ENCODE measurements around the gene TOLLIP. TPM values are rescaled to one million over a fixed set of nuclear protein-coding genes. Genes with fewer than 3 reads are reported as not detected.

The TOLLIP gene
- total RNA-seq, 1 donor from 2014 or later = 65.3 TPM

DNA sequence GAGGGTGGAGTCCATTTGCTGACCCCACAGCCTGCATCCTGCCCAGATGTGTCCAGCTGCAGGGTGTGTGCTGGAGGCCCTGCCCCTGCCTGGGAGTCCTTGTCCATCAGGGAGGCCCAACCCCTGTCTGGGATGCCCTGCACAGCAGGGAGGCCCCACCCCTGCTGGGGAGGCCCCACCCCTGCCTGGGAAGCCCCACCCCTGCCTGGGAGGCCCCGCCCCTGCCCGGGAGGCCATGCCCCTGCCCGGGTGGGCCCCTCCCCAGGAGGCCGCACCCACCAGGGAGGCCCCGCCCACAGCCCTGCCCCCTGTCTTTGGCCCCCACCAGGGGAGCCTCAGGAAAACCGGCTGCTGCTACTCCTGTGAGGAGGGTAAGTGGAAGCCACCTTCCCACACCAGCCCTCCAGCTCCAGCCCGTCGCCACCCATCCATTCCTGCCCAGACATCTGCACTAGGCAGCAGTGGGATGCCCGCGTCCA is 49.4 kb downstream of the TOLLIP start:
- H3K9me3 Mint-ChIP-seq (ENCODE audit: unreplicated experiment) = no peaks in the 10 kb centered on the region
- H3K4me1 Mint-ChIP-seq (ENCODE audit: unreplicated experiment) = no peaks in the 10 kb centered on the region
- peak; percentile 54 for DNase-seq (ENCODE audit: low spot score)
- no peak overlapping the region for H3K27ac Mint-ChIP-seq (ENCODE audit: unreplicated experiment)
- TF ChIP-seq, protein P1, sequence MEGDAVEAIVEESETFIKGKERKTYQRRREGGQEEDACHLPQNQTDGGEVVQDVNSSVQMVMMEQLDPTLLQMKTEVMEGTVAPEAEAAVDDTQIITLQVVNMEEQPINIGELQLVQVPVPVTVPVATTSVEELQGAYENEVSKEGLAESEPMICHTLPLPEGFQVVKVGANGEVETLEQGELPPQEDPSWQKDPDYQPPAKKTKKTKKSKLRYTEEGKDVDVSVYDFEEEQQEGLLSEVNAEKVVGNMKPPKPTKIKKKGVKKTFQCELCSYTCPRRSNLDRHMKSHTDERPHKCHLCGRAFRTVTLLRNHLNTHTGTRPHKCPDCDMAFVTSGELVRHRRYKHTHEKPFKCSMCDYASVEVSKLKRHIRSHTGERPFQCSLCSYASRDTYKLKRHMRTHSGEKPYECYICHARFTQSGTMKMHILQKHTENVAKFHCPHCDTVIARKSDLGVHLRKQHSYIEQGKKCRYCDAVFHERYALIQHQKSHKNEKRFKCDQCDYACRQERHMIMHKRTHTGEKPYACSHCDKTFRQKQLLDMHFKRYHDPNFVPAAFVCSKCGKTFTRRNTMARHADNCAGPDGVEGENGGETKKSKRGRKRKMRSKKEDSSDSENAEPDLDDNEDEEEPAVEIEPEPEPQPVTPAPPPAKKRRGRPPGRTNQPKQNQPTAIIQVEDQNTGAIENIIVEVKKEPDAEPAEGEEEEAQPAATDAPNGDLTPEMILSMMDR (IDR thresholded peaks at IDR 0.05; ENCODE audit: unreplicated experiment) = no peak
- H3K36me3 Mint-ChIP-seq (ENCODE audit: low read depth, unreplicated experiment) = peaks cover 5% of the 10 kb centered on the region
- H3K4me3 Mint-ChIP-seq (ENCODE audit: unreplicated experiment) = no peak overlapping the region
- H3K27me3 Mint-ChIP-seq (ENCODE audit: unreplicated experiment) = peaks cover 11% of the 10 kb centered on the region

DNA sequence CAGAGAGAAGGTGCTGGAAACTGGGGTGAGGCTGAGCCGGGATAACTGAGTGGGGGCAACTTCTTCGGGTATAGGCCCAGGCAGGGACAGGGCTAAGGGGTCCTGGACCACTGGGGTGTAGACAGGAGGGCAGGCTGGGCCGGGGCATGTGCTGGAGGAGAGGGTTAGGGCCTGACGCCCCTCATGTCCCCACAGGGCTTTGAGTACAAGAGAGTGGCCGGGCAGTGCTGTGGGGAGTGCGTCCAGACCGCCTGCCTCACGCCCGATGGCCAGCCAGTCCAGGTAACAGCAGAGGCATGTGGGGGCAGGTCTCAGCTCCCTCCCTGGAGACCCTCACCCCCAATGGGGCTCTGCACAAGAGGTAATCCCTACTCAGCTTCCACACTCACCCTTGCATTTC is 49.9 kb downstream of the TOLLIP start:
- no peak for DNase-seq (ENCODE audit: low spot score)
- Mint-ChIP-seq H3K36me3 (ENCODE audit: low read depth, unreplicated experiment) (peaks cover 4% of the 10 kb centered on the region), H3K9me3 (ENCODE audit: unreplicated experiment) (no peaks in the 10 kb centered on the region), H3K27me3 (ENCODE audit: unreplicated experiment) (peaks cover 12% of the 10 kb centered on the region), H3K4me1 (ENCODE audit: unreplicated experiment) (no peaks in the 10 kb centered on the region), H3K4me3 (ENCODE audit: unreplicated experiment) (no peak overlapping the region), H3K27ac (ENCODE audit: unreplicated experiment) (no peak overlapping the region)
- TF ChIP-seq, protein P1 (IDR thresholded peaks at IDR 0.05; ENCODE audit: unreplicated experiment) = no peak

DNA sequence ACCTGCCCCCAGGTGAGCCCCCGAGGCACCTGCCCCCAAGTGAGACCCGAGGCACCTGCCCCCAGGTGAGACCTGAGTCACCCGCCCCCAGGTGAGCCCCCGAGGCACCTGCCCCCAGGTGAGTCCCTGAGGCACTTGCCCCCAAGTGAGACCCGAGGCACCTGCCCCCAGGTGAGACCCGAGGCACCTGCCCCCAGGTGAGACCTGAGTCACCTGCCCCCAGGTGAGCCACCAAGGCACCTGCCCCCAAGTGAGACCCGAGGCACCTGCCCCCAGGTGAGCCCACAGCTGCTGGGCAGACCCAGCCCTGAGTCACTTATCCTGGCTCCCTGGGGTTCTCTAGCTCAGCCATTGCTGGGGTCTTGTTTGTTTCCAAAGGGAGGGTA is 50.4 kb downstream of the TOLLIP start:
- no peak overlapping the region for H3K4me3 Mint-ChIP-seq (ENCODE audit: unreplicated experiment)
- no peak overlapping the region for H3K27ac Mint-ChIP-seq (ENCODE audit: unreplicated experiment)
- no peak for DNase-seq (ENCODE audit: low spot score)
- H3K27me3 Mint-ChIP-seq (ENCODE audit: unreplicated experiment) = peaks cover 14% of the 10 kb centered on the region
- no peaks in the 10 kb centered on the region for H3K4me1 Mint-ChIP-seq (ENCODE audit: unreplicated experiment)
- TF ChIP-seq, protein P1 (IDR thresholded peaks at IDR 0.05; ENCODE audit: unreplicated experiment) = no peak
- no peaks in the 10 kb centered on the region for H3K9me3 Mint-ChIP-seq (ENCODE audit: unreplicated experiment)
- H3K36me3 Mint-ChIP-seq (ENCODE audit: low read depth, unreplicated experiment) = no peaks in the 10 kb centered on the region

DNA sequence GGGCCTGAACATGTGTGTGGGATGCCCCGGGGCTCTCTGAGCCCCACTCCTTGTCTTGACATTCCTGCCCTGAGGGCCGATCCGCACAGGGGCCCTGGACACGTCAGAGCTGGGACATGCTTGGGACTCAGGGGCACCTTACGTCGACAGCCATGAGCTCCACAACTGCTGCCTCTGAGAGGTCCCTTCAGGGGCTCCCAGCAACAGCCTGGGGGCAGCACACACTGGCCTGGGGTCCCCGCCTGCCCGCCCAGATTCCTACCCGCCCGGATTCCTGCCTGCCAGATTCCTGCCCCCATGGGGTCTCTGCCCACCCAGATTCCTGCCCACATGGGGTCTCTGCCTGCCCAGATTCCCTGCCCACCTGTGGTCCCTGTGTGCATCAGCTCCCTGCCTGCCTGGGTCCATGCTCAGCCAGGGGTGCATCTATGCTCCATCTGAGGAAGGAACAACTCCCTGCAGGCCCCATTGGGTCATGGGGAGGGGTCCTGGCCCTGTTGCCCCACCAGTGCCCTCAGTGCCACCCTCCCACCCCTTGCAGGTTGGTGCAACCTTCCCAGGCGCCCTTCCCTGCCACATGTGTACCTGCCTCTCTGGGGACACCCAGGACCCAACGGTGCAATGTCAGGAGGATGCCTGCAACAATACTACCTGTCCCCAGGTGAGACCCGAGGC is 50.9 kb downstream of the TOLLIP start:
- Mint-ChIP-seq H3K9me3 (ENCODE audit: unreplicated experiment) (no peaks in the 10 kb centered on the region), H3K4me1 (ENCODE audit: unreplicated experiment) (no peaks in the 10 kb centered on the region), H3K36me3 (ENCODE audit: low read depth, unreplicated experiment) (peaks cover 4% of the 10 kb centered on the region), H3K4me3 (ENCODE audit: unreplicated experiment) (no peak overlapping the region), H3K27ac (ENCODE audit: unreplicated experiment) (no peak overlapping the region), H3K27me3 (ENCODE audit: unreplicated experiment) (peaks cover 19% of the 10 kb centered on the region)
- TF ChIP-seq, protein P1 (IDR thresholded peaks at IDR 0.05; ENCODE audit: unreplicated experiment) = no peak
- DNase-seq (ENCODE audit: low spot score) = no peak

DNA sequence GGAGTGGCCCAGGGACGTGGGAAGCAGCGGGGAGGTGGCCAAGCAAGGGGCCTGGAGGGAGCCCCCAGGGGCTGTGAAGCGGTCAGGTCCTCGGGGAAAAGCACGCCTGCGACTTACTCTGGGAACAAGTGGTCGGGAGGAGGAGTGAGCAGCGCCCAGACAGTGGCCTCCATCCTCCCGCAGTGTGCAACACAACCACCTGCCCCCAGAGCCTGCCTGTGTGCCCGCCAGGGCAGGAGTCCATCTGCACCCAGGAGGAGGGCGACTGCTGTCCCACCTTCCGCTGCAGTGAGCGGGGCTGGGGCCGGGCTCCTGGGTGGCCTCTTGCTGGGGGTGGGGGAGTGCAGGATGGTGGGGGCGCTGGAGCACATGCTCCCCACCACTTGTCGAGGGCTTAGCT is 51.5 kb downstream of the TOLLIP start:
- Mint-ChIP-seq H3K9me3 (ENCODE audit: unreplicated experiment) (no peaks in the 10 kb centered on the region), H3K27ac (ENCODE audit: unreplicated experiment) (no peak overlapping the region), H3K4me1 (ENCODE audit: unreplicated experiment) (no peaks in the 10 kb centered on the region), H3K36me3 (ENCODE audit: low read depth, unreplicated experiment) (peaks cover 5% of the 10 kb centered on the region), H3K4me3 (ENCODE audit: unreplicated experiment) (no peak overlapping the region), H3K27me3 (ENCODE audit: unreplicated experiment) (peaks cover 20% of the 10 kb centered on the region)
- TF ChIP-seq, protein P1 (IDR thresholded peaks at IDR 0.05; ENCODE audit: unreplicated experiment) = no peak
- DNase-seq (ENCODE audit: low spot score) = no peak
